Activated naive CD4-positive, alpha-beta T cell treated with anti-CD3 and anti-CD28 coated beads, Interleukin-2, amount 10 ng/mL, durations not matched to agents 7 days and 5 days (primary cell): Measurements from ENCODE around the gene AFAP1.
"Not testable (repeated sequence)": the region's sequence is repeated elsewhere in the genome, so short reads cannot be mapped to it uniquely, and the experiment has no call there.

Experiments
- CTCF ChIA-PET: fragments of 350-600 bp; sonication (Branson Sonifier 250); formaldehyde crosslinking; loops from one replicate; lab custom pipeline; 2021; ENCODE audit warnings: antibody characterized with exemption; lab: Charles Lee
- DNase-seq: peaks from one replicate; pipeline ENCODE4 v3.0.0-alpha.2; 2020
- H3K27ac Mint-ChIP-seq: one replicate; pipeline ENCODE4 v1.8.0; 2021; ENCODE audit warnings: mild to moderate bottlenecking, moderate library complexity, mixed read lengths
- H3K27me3 Mint-ChIP-seq: one replicate; pipeline ENCODE4 v1.8.0; 2021; ENCODE audit warnings: mild to moderate bottlenecking, mixed read lengths
- H3K36me3 Mint-ChIP-seq: one replicate; pipeline ENCODE4 v1.8.0; 2021; ENCODE audit warnings: mixed read lengths
- H3K4me1 Mint-ChIP-seq: one replicate; pipeline ENCODE4 v1.8.0; 2021; ENCODE audit warnings: mixed read lengths
- H3K4me3 Mint-ChIP-seq: one replicate; pipeline ENCODE4 v1.8.0; 2021; ENCODE audit warnings: mild to moderate bottlenecking, moderate library complexity, mixed read lengths
- H3K9me3 Mint-ChIP-seq: one replicate; pipeline ENCODE4 v1.8.0; 2021; ENCODE audit warnings: mixed read lengths

Gene AFAP1

DNA sequence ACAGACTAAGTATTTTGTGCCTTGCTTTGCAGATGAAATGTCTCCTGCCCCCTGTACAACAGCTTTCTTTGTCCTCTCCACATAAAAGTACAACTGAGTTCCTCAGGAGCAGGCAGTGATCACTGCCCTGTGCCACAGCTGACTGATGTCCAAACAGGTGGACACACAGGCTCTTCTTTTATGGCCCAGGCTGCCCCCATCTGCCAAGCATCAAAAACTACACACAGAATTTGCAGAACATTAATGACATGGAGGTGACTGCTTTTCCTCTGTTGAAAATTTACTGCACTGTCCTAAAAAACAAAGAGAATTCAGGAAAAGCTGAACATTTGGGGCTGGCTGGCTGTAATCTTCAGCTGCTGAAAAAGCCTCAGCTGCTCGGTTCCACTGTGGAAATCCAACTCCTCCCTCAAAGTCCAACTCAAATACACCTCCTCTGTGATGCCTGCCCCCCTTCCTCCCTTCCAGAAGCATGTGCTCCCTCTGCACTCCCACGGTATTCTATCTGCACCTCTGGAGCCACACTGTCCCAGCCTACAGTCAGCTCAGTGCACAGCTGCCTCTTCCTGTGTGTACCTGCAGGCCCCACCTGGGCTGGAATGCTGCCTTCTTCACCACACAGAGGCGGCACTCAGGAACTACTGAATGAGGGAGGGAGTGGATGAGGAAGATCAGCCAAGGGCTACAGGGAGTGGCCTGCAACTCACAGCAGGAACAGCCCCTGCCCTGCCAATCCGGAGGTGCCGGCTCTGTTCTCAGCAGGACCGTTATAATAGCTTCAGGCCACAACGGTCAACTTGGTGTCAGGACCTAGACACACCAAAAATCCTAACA, 10.3 kb downstream of the AFAP1 start:
- no peak overlapping the region for H3K4me3 Mint-ChIP-seq
- no peak for DNase-seq
- CTCF ChIA-PET = interaction anchor here (0.8 to 1.9 kb wide), 6 partner anchors 9 to 127 kb away, joined by 3 to 5 read pairs (median 3); no protein-coding TSS in a partner anchor
- no peaks in the 10 kb centered on the region for H3K9me3 Mint-ChIP-seq
- no peak overlapping the region for H3K27ac Mint-ChIP-seq
- no peaks in the 10 kb centered on the region for H3K27me3 Mint-ChIP-seq
- H3K36me3 Mint-ChIP-seq = peaks cover 3% of the 10 kb centered on the region
- peaks cover 9% of the 10 kb centered on the region for H3K4me1 Mint-ChIP-seq

GRCh38 chr4:7928711-7929110, 10.9 kb downstream of the AFAP1 start:
- CTCF ChIA-PET = interaction anchor here (1.2 to 1.9 kb wide), 3 partner anchors 8 to 124 kb away, joined by 3 to 5 read pairs (median 3); no protein-coding TSS in a partner anchor

DNA sequence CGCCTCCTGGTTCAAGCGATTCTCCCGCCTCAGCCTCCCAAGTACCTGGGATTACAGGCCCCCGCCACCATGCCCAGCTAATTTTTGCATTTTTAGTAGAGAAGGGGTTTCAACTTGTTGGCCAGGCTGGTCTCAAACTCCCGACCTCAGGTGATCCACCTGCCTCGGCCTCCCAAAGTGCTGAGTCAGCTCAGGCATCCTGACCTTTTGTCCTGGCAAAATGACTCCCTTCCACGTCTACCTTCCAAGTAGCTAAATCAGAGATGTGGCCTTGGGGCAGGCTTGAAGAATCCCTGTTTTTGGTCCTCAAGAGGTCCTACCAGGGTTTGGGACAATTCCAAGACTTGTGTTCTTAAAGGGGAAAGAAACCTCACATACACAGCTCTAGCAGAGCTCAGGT, 12.8 kb downstream of the AFAP1 start:
- no peak for DNase-seq
- Mint-ChIP-seq H3K9me3 (no peaks in the 10 kb centered on the region), H3K36me3 (no peaks in the 10 kb centered on the region), H3K4me1 (peaks cover 4% of the 10 kb centered on the region), H3K27me3 (no peaks in the 10 kb centered on the region), H3K27ac (no peak overlapping the region), H3K4me3 (no peak overlapping the region)
- CTCF ChIA-PET = interaction anchor here (1.0 to 2.1 kb wide), 3 partner anchors 11 to 125 kb away, joined by 3 to 8 read pairs (median 5); no protein-coding TSS in a partner anchor

More at GRCh38 chr4:7928711-7929110, 10.9 kb downstream of the AFAP1 start:
- Mint-ChIP-seq H3K27ac (no peak overlapping the region), H3K4me3 (no peak overlapping the region), H3K36me3 (peaks cover 3% of the 10 kb centered on the region), H3K9me3 (no peaks in the 10 kb centered on the region), H3K27me3 (no peaks in the 10 kb centered on the region), H3K4me1 (peaks cover 4% of the 10 kb centered on the region)
- no peak for DNase-seq

GRCh38 chr4:7924570-7924969, 15.1 kb downstream of the AFAP1 start:
- H3K36me3 Mint-ChIP-seq = no peaks in the 10 kb centered on the region
- no peaks in the 10 kb centered on the region for H3K27me3 Mint-ChIP-seq
- peaks cover 2% of the 10 kb centered on the region for H3K4me1 Mint-ChIP-seq
- CTCF ChIA-PET = no interaction called here
- H3K9me3 Mint-ChIP-seq = no peaks in the 10 kb centered on the region
- no peak overlapping the region for H3K27ac Mint-ChIP-seq
- no peak for DNase-seq
- no peak overlapping the region for H3K4me3 Mint-ChIP-seq

DNA sequence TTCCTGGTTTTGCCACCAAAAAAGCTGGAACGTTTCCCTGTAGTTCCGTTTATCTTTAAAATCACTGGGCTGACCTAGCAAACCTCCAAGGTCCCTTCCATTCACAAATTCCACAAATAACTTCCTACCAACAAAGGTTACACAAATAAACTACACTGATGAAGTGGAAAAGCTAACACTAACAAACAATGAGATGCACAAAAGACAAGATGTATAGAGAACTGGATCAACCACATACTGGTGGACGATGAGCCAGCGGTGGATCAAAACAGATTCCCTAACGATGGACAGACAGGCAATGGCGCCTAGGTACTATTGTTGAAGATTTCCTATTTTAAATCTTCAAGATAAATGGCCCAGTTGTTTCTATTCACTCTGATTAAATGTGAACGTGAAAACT, 15.5 kb downstream of the AFAP1 start:
- Mint-ChIP-seq H3K4me3 (no peak overlapping the region), H3K9me3 (no peaks in the 10 kb centered on the region), H3K4me1 (no peaks in the 10 kb centered on the region), H3K27ac (no peak overlapping the region), H3K27me3 (no peaks in the 10 kb centered on the region), H3K36me3 (no peaks in the 10 kb centered on the region)
- no peak for DNase-seq
- CTCF ChIA-PET = interaction anchor here (2.1 kb wide), 1 partner anchor 14 kb away, joined by 6 read pairs; no protein-coding TSS in a partner anchor

DNA sequence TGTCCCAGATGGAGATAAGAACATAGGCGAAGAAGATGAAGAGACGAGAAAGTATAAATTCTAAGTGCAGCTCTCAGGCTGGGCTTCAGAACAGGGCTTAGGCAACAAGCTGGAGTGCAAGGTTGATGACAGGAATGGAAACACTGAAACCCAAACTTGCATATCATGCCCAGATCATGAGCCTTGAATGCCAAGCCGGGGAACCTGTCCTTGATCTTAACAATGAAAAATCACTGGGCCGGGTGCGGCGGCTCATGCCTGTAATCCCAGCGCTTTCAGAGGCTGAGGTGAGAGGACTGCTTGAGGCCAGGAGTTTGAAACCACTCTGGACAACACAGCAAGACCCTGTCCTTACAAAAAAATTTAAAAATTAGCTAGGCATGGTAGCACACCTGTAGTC, 17.2 kb downstream of the AFAP1 start:
- H3K27ac Mint-ChIP-seq = no peak overlapping the region
- no peak overlapping the region for H3K4me3 Mint-ChIP-seq
- CTCF ChIA-PET = interaction anchor here (1.3 to 2.1 kb wide), 2 partner anchors 16 to 118 kb away, joined by 3 to 6 read pairs; no protein-coding TSS in a partner anchor

DNA sequence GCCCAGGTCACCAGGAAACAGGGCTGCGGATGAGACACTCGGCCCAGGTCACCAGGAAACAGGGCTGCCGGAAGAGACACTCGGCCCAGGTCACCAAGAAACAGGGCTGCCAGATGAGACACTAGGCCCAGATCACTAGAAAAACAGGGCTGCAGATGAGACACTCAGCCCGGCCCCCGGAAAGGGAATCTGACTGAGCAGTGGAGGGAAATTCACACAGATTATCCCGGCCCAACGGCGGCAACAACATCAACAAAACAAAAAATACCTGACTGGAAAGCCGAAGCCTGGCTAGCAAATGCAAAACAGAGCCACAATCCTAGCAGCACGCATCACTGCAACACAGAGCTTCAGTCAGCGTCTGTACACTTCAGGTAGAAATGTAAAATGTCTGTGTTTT, 20.7 kb downstream of the AFAP1 start:
- H3K4me3 Mint-ChIP-seq = no peak overlapping the region
- peaks cover 17% of the 10 kb centered on the region for H3K4me1 Mint-ChIP-seq
- no peak for DNase-seq
- H3K27me3 Mint-ChIP-seq = no peaks in the 10 kb centered on the region
- CTCF ChIA-PET = no interaction called here
- H3K9me3 Mint-ChIP-seq = no peaks in the 10 kb centered on the region
- no peak overlapping the region for H3K27ac Mint-ChIP-seq
- H3K36me3 Mint-ChIP-seq = peaks cover 4% of the 10 kb centered on the region

More for the DNA sequence above, 17.2 kb downstream of the AFAP1 start:
- DNase-seq = no peak
- no peaks in the 10 kb centered on the region for H3K9me3 Mint-ChIP-seq
- no peaks in the 10 kb centered on the region for H3K4me1 Mint-ChIP-seq
- H3K27me3 Mint-ChIP-seq = no peaks in the 10 kb centered on the region
- H3K36me3 Mint-ChIP-seq = no peaks in the 10 kb centered on the region

GRCh38 chr4:7918187-7918586, 21.5 kb downstream of the AFAP1 start:
- CTCF ChIA-PET, DNase-seq, H3K9me3 Mint-ChIP-seq, H3K27me3 Mint-ChIP-seq, H3K27ac Mint-ChIP-seq, H3K4me3 Mint-ChIP-seq, H3K36me3 Mint-ChIP-seq: not testable (repeated sequence)
- H3K4me1 Mint-ChIP-seq = peaks cover 17% of the 10 kb centered on the region

GRCh38 chr4:7917669-7918068, 22.0 kb downstream of the AFAP1 start:
- CTCF ChIA-PET = no interaction called here
- H3K4me3 Mint-ChIP-seq = no peak overlapping the region

GRCh38 chr4:7915875-7916242, 23.8 kb downstream of the AFAP1 start:
- H3K27ac Mint-ChIP-seq = no peak overlapping the region
- H3K27me3 Mint-ChIP-seq = no peaks in the 10 kb centered on the region
- peaks cover 4% of the 10 kb centered on the region for H3K36me3 Mint-ChIP-seq
- CTCF ChIA-PET = interaction anchor here (0.7 to 1.2 kb wide), 2 partner anchors 58 to 112 kb away, joined by 3 to 4 read pairs; no protein-coding TSS in a partner anchor
- peaks cover 17% of the 10 kb centered on the region for H3K4me1 Mint-ChIP-seq
- H3K4me3 Mint-ChIP-seq = no peak overlapping the region
- no peaks in the 10 kb centered on the region for H3K9me3 Mint-ChIP-seq
- DNase-seq = no peak

More at GRCh38 chr4:7917669-7918068, 22.0 kb downstream of the AFAP1 start:
- no peaks in the 10 kb centered on the region for H3K9me3 Mint-ChIP-seq
- H3K36me3 Mint-ChIP-seq = peaks cover 4% of the 10 kb centered on the region
- no peak for DNase-seq
- H3K27ac Mint-ChIP-seq = no peak overlapping the region
- H3K27me3 Mint-ChIP-seq = no peaks in the 10 kb centered on the region
- peaks cover 17% of the 10 kb centered on the region for H3K4me1 Mint-ChIP-seq

GRCh38 chr4:7912826-7913225, 26.8 kb downstream of the AFAP1 start:
- Mint-ChIP-seq H3K36me3 (peaks cover 4% of the 10 kb centered on the region), H3K9me3 (no peaks in the 10 kb centered on the region), H3K27me3 (no peaks in the 10 kb centered on the region), H3K27ac (no peak overlapping the region), H3K4me3 (no peak overlapping the region), H3K4me1 (peaks cover 33% of the 10 kb centered on the region)
- CTCF ChIA-PET = no interaction called here
- DNase-seq = no peak

- H3K27ac Mint-ChIP-seq = no peak overlapping the region
- no peaks in the 10 kb centered on the region for H3K9me3 Mint-ChIP-seq
- CTCF ChIA-PET = interaction anchor here (0.6 kb wide), 1 partner anchor 161 kb away, joined by 3 read pairs; no protein-coding TSS in a partner anchor
- peaks cover 4% of the 10 kb centered on the region for H3K36me3 Mint-ChIP-seq
- H3K4me3 Mint-ChIP-seq = no peak overlapping the region
- H3K4me1 Mint-ChIP-seq = peaks cover 24% of the 10 kb centered on the region
- H3K27me3 Mint-ChIP-seq = no peaks in the 10 kb centered on the region
- no peak for DNase-seq
Measured at GRCh38 chr4:7910952-7911578, 28.6 kb downstream of the AFAP1 start.

DNA sequence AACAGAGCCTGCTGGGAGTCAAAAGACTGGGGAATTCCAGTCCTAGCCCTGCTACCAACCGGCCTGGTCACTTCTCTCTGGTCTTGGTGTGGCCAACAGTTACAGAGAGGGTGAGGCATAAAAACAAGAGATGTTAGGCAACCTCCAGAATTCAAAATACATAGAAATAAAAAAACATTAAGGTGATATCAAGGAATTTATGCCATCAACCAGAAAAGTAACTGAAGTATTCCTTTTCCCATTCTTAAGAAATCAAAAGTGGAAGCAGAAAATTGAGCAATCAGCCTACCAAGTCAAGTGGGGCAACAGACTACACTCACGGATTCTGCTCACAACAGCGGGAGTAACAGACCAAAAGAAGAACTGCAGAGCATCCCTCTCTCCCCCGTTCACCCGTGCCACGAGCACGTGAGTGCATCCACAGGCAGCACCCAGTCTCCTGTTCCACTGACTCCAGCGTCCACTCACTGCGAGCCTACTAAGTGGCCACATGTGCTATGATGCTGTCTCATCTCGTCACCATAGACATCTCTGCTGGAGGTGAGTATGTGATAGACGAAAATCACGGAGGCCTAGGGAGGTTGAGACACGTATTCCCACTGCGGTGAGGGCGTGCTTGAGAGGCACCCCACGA, 29.3 kb downstream of the AFAP1 start:
- Mint-ChIP-seq H3K36me3 (peaks cover 4% of the 10 kb centered on the region), H3K4me1 (peaks cover 21% of the 10 kb centered on the region), H3K4me3 (no peak overlapping the region), H3K27me3 (no peaks in the 10 kb centered on the region), H3K9me3 (no peaks in the 10 kb centered on the region), H3K27ac (no peak overlapping the region)
- no peak for DNase-seq
- CTCF ChIA-PET = no interaction called here
